Right kidney (tissue), 1 donor: ENCODE results near the gene DUSP5.
A peak's percentile ranks its signal among the peaks of the same experiment; 100 is the strongest.

Experiments used
- DNase-seq: peaks from one replicate; pipeline ENCODE4 v3.0.0-alpha.2; 2016

The DUSP5 gene

GRCh38 chr10:110544958-110545537, 47.3 kb downstream of the DUSP5 start:
- DNase-seq, result no peak

DNA sequence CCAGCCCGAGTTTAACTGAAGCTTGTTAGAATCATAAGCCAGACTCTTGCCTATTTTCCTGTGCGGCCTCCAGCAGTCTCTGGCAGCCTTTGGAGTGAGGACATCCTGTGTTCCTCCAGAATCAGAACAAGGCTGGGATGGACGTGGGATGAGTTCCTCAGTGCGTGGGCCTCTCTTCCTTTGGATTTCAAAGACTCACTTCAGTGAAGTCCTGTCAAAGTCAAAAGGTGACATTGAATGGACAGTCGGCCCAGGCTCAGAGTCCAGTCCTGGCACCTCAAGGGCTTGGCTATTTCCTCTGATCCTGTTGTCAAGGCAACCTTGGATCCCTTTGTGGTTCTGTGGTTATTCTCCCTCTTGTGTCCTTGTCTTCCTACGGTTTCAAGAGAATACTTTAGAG, 48.4 kb downstream of the DUSP5 start:
- no peak for DNase-seq

DNA sequence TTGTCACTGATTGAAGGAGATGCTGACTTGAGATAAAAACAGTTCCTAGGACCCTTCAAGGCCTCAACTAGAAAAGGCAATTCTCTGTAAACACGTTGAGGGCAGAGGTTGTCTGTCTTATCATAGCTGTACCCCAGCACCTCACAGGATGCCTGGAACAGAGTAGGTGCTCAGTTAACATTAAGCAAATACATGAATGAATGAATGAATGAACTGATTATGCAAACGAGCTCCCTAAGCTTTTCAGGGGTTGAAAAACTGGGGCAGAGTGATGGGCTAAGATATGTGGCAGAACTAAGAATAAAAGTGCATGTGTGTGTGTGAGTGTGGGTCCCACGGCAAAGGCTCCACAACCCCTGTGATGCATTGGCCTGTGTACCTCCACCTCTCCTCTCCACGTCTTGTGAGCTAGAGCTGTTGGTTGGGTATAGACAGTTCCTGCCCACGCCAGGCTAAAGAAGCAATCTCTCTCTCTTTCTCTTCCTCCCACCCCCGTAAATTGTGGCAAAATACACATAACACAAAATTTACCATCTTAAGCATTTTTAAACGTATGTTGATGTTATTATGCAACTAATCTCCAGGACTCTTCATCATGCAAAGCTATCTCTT, 48.9 kb downstream of the DUSP5 start:
- no peak for DNase-seq

GRCh38 chr10:110547139-110547761, 49.5 kb downstream of the DUSP5 start:
- peak; percentile 33 for DNase-seq

- no peak for DNase-seq
Observed at GRCh38 chr10:110548002-110548401, 50.3 kb downstream of the DUSP5 start.

DNA sequence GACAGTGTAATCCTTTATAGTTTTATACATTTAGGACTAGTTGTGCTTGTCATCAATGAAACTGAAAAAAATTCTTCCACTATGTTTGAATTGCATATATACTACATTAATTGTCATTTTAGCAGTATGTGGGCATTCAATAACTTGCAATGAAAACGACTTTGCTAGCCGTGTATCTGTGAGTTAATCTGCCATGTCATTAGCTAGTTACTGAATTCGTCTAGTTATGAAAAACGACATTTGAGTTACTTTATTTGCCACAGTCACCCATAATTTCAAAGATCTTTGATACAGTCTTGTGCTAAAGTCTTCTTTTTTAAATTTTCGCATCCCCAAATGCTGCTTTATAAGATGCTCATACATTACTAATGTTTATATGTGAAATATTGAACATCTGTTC, 51.5 kb downstream of the DUSP5 start:
- no peak for DNase-seq

GRCh38 chr10:110553905-110554304, 56.2 kb downstream of the DUSP5 start:
- DNase-seq, result no peak

- DNase-seq, result no peak
Observed at GRCh38 chr10:110556296-110556695, 58.6 kb downstream of the DUSP5 start.

GRCh38 chr10:110556969-110557601, 59.4 kb downstream of the DUSP5 start:
- DNase-seq, result no peak

DNA sequence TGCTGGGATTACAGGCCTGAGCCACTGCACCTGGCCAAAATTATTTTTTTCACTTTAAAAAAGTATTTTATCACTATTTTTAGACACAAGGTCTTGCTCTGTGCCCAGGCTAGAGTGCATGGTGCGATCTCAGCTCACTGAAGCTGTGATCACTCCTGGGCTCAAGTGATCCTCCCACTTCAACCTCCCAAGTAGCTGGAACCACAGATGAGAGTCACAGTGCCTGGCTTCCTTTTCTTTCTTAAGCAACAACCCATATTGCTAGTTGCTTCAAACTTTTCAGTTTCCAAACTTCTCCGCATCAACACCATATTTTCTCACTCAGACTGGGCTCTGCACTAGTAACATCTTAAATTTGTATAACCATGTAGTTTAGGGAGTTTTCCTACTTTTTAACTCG, 60.3 kb downstream of the DUSP5 start:
- DNase-seq, result no peak

GRCh38 chr10:110560012-110560411, 62.3 kb downstream of the DUSP5 start:
- no peak for DNase-seq
